Panc1 (cell line): ENCODE data around the gene PARVB.

Source experiments
- POLR2AphosphoS5 ChIP-seq: IDR thresholded peaks from 2 replicates; pipeline ENCODE4 v1.6.1; 2012; ENCODE audit warnings: mild to moderate bottlenecking, low read depth, low read length, moderate library complexity
- SIN3A ChIP-seq: IDR thresholded peaks from 2 replicates; pipeline ENCODE4 v1.6.1; 2012; ENCODE audit warnings: low read depth, mild to moderate bottlenecking, low read length, moderate library complexity, borderline replicate concordance; ENCODE audit not compliant: insufficient read depth
- TCF7L2 ChIP-seq: IDR thresholded peaks from 2 replicates; pipeline ENCODE4 v1.6.1; 2011; ENCODE audit warnings: mild to moderate bottlenecking, low read depth, low read length, inconsistent platforms
- TF ChIP-seq, protein P1 (sequence below): fragments of 450-650 bp; IDR thresholded peaks from 2 replicates; pipeline ENCODE4 v1.5.1; 2017; ENCODE audit warnings: mild to moderate bottlenecking
- TF ChIP-seq, protein P2 (sequence below), 2 experiments: IDR thresholded peaks; 2 replicates each; pipeline ENCODE4 v1.6.1; 2011 to 2012; ENCODE audit warnings: low read depth in 2 of 2, control low read depth in 1 of 2, low read length in 1 of 2, mild to moderate bottlenecking in 1 of 2, moderate library complexity in 1 of 2; ENCODE audit not compliant: insufficient read depth in 1 of 2

DNA sequence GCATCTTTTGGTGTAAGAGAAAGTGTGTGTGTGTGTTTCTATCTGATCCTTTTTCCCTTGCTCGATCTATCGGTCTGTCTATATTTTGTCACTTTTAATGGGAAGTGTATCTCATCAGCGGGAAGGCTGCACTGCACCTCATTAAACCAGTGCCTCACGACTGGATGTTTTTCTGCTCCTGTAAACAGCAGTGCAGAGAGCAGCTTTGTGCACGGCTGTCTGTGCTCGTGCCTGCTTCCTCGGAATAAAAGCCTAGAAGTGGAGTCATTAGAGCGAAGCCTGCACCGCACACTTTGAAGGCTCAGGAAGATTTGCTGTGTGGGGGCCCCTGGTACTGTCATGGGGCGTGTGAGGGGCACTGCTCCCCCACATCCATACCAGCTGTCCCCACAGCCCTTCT lies 129.6 kb downstream of the PARVB start:
- TF ChIP-seq, protein P1, sequence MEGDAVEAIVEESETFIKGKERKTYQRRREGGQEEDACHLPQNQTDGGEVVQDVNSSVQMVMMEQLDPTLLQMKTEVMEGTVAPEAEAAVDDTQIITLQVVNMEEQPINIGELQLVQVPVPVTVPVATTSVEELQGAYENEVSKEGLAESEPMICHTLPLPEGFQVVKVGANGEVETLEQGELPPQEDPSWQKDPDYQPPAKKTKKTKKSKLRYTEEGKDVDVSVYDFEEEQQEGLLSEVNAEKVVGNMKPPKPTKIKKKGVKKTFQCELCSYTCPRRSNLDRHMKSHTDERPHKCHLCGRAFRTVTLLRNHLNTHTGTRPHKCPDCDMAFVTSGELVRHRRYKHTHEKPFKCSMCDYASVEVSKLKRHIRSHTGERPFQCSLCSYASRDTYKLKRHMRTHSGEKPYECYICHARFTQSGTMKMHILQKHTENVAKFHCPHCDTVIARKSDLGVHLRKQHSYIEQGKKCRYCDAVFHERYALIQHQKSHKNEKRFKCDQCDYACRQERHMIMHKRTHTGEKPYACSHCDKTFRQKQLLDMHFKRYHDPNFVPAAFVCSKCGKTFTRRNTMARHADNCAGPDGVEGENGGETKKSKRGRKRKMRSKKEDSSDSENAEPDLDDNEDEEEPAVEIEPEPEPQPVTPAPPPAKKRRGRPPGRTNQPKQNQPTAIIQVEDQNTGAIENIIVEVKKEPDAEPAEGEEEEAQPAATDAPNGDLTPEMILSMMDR = no peak
- no peak for TF ChIP-seq TCF7L2
- TF ChIP-seq, protein P2, sequence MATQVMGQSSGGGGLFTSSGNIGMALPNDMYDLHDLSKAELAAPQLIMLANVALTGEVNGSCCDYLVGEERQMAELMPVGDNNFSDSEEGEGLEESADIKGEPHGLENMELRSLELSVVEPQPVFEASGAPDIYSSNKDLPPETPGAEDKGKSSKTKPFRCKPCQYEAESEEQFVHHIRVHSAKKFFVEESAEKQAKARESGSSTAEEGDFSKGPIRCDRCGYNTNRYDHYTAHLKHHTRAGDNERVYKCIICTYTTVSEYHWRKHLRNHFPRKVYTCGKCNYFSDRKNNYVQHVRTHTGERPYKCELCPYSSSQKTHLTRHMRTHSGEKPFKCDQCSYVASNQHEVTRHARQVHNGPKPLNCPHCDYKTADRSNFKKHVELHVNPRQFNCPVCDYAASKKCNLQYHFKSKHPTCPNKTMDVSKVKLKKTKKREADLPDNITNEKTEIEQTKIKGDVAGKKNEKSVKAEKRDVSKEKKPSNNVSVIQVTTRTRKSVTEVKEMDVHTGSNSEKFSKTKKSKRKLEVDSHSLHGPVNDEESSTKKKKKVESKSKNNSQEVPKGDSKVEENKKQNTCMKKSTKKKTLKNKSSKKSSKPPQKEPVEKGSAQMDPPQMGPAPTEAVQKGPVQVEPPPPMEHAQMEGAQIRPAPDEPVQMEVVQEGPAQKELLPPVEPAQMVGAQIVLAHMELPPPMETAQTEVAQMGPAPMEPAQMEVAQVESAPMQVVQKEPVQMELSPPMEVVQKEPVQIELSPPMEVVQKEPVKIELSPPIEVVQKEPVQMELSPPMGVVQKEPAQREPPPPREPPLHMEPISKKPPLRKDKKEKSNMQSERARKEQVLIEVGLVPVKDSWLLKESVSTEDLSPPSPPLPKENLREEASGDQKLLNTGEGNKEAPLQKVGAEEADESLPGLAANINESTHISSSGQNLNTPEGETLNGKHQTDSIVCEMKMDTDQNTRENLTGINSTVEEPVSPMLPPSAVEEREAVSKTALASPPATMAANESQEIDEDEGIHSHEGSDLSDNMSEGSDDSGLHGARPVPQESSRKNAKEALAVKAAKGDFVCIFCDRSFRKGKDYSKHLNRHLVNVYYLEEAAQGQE (IDR thresholded peaks at IDR 0.05; ENCODE audit: insufficient read depth in 1 of 2, low read depth in 2 of 2, low read length in 1 of 2) = no peak
- TF ChIP-seq POLR2AphosphoS5 = no peak
- no peak for TF ChIP-seq SIN3A
